Gastrocnemius medialis (tissue), 4 donors: ENCODE measurements around the gene EPS15.

Experiments
- POLR2A ChIP-seq, 2 donors: fragments of 450-650 bp; IDR thresholded peaks; one replicate each; pipeline ENCODE4 v1.6.1; 2017; ENCODE audit warnings: antibody characterized with exemption in 2 of 2, mild to moderate bottlenecking in 2 of 2, moderate library complexity in 2 of 2
- TF ChIP-seq, protein P1 (sequence below), 5 experiments: fragments of 450-650 bp in 3 of 5; fragments of 200-600 bp in 2 of 5; sonication (generic) in 2 of 5; IDR thresholded peaks in 4 of 5; conservative IDR thresholded peaks in 1 of 5; 1 replicate in 4 of 5; 2 replicates in 1 of 5; pipeline ENCODE4 v1.5.1; 2016 to 2019; ENCODE audit warnings: antibody characterized with exemption in 5 of 5, mild to moderate bottlenecking in 3 of 5, moderate library complexity in 3 of 5

- no peak for TF ChIP-seq POLR2A (IDR thresholded peaks at IDR 0.05)
- TF ChIP-seq, protein P1, sequence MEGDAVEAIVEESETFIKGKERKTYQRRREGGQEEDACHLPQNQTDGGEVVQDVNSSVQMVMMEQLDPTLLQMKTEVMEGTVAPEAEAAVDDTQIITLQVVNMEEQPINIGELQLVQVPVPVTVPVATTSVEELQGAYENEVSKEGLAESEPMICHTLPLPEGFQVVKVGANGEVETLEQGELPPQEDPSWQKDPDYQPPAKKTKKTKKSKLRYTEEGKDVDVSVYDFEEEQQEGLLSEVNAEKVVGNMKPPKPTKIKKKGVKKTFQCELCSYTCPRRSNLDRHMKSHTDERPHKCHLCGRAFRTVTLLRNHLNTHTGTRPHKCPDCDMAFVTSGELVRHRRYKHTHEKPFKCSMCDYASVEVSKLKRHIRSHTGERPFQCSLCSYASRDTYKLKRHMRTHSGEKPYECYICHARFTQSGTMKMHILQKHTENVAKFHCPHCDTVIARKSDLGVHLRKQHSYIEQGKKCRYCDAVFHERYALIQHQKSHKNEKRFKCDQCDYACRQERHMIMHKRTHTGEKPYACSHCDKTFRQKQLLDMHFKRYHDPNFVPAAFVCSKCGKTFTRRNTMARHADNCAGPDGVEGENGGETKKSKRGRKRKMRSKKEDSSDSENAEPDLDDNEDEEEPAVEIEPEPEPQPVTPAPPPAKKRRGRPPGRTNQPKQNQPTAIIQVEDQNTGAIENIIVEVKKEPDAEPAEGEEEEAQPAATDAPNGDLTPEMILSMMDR (IDR thresholded peaks at IDR 0.05 in 4 of 5, conservative IDR thresholded peaks at IDR 0.05 in 1 of 5): no peak
Observed at GRCh38 chr1:51341876-51342496, 177.1 kb downstream of the EPS15 start.
